ENCODE measurements around the gene CENPF. TPM values are rescaled to one million over a fixed set of nuclear protein-coding genes. Genes with fewer than 3 reads are reported as not detected.

CENPF gene
- total RNA-seq, 4 donors from 2014 or later: 0.25 to 1.9 (median 0.92) TPM

- Histone ChIP-seq H3K27ac (no peak overlapping the region), H3K9me3 (no peaks in the 10 kb centered on the region), H3K4me1 (no peaks in the 10 kb centered on the region), H3K27me3 (no peaks in the 10 kb centered on the region), H3K4me3 (no peak overlapping the region), H3K36me3 (no peaks in the 10 kb centered on the region)
- DNase-seq (no peak), ATAC-seq (no peak)
- TF ChIP-seq CTCF (IDR thresholded peaks at IDR 0.05 in 4 of 5, conservative IDR thresholded peaks at IDR 0.05 in 1 of 5): no peak
- TF ChIP-seq POLR2A (IDR thresholded peaks at IDR 0.05): no peak
- in situ Hi-C loops (cut with MboI; ENCODE audit: low sequenced_read_pairs in 4 of 4): no loop called here
- intact Hi-C loops (cut with DNase I; ENCODE audit: low total_unique reads): no loop called here
Measured at GRCh38 chr1:214702556-214702955, 99.6 kb downstream of the CENPF start.

GRCh38 chr1:214707306-214708087 lies 104.5 kb downstream of the CENPF start:
- intact Hi-C loops (cut with DNase I; ENCODE audit: low total_unique reads) (no loop called here), in situ Hi-C loops (cut with MboI; ENCODE audit: low sequenced_read_pairs in 4 of 4) (no loop called here)
- TF ChIP-seq CTCF (IDR thresholded peaks at IDR 0.05 in 4 of 5, conservative IDR thresholded peaks at IDR 0.05 in 1 of 5) (no peak), POLR2A (IDR thresholded peaks at IDR 0.05) (no peak)
- Histone ChIP-seq H3K27ac (no peak overlapping the region), H3K27me3 (no peaks in the 10 kb centered on the region), H3K36me3 (no peaks in the 10 kb centered on the region), H3K4me1 (no peaks in the 10 kb centered on the region), H3K9me3 (no peaks in the 10 kb centered on the region), H3K4me3 (no peak overlapping the region)
- ATAC-seq (no peak), DNase-seq (no peak)

- Histone ChIP-seq H3K4me3 (no peak overlapping the region), H3K27me3 (no peaks in the 10 kb centered on the region), H3K9me3 (no peaks in the 10 kb centered on the region), H3K4me1 (no peaks in the 10 kb centered on the region), H3K36me3 (no peaks in the 10 kb centered on the region), H3K27ac (no peak overlapping the region)
- DNase-seq (no peak), ATAC-seq (no peak)
- in situ Hi-C loops (cut with MboI; ENCODE audit: low sequenced_read_pairs in 4 of 4): no loop called here
- intact Hi-C loops (cut with DNase I; ENCODE audit: low total_unique reads): no loop called here
- TF ChIP-seq POLR2A (IDR thresholded peaks at IDR 0.05) (no peak), CTCF (IDR thresholded peaks at IDR 0.05 in 4 of 5, conservative IDR thresholded peaks at IDR 0.05 in 1 of 5) (no peak)
Measured at GRCh38 chr1:214708321-214708955, 105.4 kb downstream of the CENPF start.

- no peak for ATAC-seq
- Histone ChIP-seq H3K27me3 (no peaks in the 10 kb centered on the region), H3K9me3 (no peaks in the 10 kb centered on the region), H3K36me3 (no peaks in the 10 kb centered on the region), H3K4me3 (no peak overlapping the region), H3K27ac (no peak overlapping the region), H3K4me1 (no peaks in the 10 kb centered on the region)
- DNase-seq: no peak
- in situ Hi-C loops (cut with MboI; ENCODE audit: low sequenced_read_pairs in 4 of 4) (no loop called here), intact Hi-C loops (cut with DNase I; ENCODE audit: low total_unique reads) (no loop called here)
- TF ChIP-seq CTCF (IDR thresholded peaks at IDR 0.05 in 4 of 5, conservative IDR thresholded peaks at IDR 0.05 in 1 of 5): no peak
- no peak for TF ChIP-seq POLR2A (IDR thresholded peaks at IDR 0.05)
Measured at GRCh38 chr1:214709241-214709640, 106.2 kb downstream of the CENPF start.
